Endothelial cell of umbilical vein (primary cell): Measurements from ENCODE around the gene SPEF2. TPM values are rescaled to one million over a fixed set of nuclear protein-coding genes. Genes with fewer than 3 reads are reported as not detected.
"Not testable (repeated sequence)": the region's sequence is repeated elsewhere in the genome, so short reads cannot be mapped to it uniquely, and the experiment has no call there.

ENCODE experiments used
- BruUV-seq: library from RNA; stranded (reverse); fragments of 400-500 nt; replicated peaks from 2 replicates; lab custom pipeline; 2021; lab: Mats Ljungman, UMichigan
- CTCF ChIA-PET: fragments of 300-600, 350-600 bp; sonication (Branson Sonifier 250); formaldehyde crosslinking; loops from one replicate; lab custom pipeline; 2021; ENCODE audit warnings: antibody characterized with exemption, inconsistent platforms; lab: Charles Lee
- POLR2A ChIA-PET: fragments of 300-600, 350-600 bp; sonication (Branson Sonifier 250); formaldehyde crosslinking; loops from one replicate; lab custom pipeline; 2021; ENCODE audit warnings: antibody characterized with exemption, inconsistent platforms; lab: Charles Lee
- DNase-seq: peaks from one replicate; pipeline ENCODE4 v3.0.0-alpha.2; 2011; ENCODE audit warnings: low read depth, low spot score
- FAIRE-seq: peaks from 2 replicates; lab custom pipeline; 2011; peaks lifted over from hg19 to GRCh38; lab: Jason Lieb, UNC
- H2AFZ ChIP-seq: 2 replicates; pipeline ENCODE4 v1.6.0; 2012; ENCODE audit warnings: low read depth, low read length, control low read depth, inconsistent platforms
- H3K27ac ChIP-seq: 2 replicates; pipeline ENCODE4 v1.5.1; 2011; ENCODE audit warnings: low read depth, mild to moderate bottlenecking, control low read depth, low read length, moderate library complexity; ENCODE audit not compliant: insufficient read depth
- H3K27me3 ChIP-seq, 2 experiments: 2 replicates each; pipeline versions ENCODE4 v1.6.0 to v1.6.1; 2011; ENCODE audit warnings: low read length in 2 of 2, mixed read lengths in 1 of 2; ENCODE audit not compliant: control insufficient read depth in 2 of 2, insufficient read depth in 2 of 2
- H3K36me3 ChIP-seq, 2 experiments: 2 replicates in 1 of 2; 3 replicates in 1 of 2; pipeline ENCODE4 v1.5.1; 2011; ENCODE audit warnings: low read length in 2 of 2, mild to moderate bottlenecking in 1 of 2, moderate library complexity in 1 of 2; ENCODE audit not compliant: control insufficient read depth in 2 of 2, insufficient read depth in 2 of 2; ENCODE audit errors: extremely low read depth in 1 of 2
- H3K4me1 ChIP-seq: 3 replicates; pipeline ENCODE4 v1.5.1; 2011; ENCODE audit warnings: mild to moderate bottlenecking, low read length; ENCODE audit not compliant: control insufficient read depth, insufficient read depth; ENCODE audit errors: extremely low read depth
- H3K4me2 ChIP-seq: 2 replicates; pipeline ENCODE4 v1.6.1; 2011; ENCODE audit warnings: low read length, control low read depth, mixed read lengths; ENCODE audit not compliant: insufficient read depth
- H3K4me3 ChIP-seq, 3 experiments: fragments of 200-600 bp in 1 of 3; sonication (generic), shearing (Covaris generic) in 1 of 3; replicated peaks in 1 of 3; 2 replicates each; pipeline ENCODE4 v1.5.1; 2011 to 2016; ENCODE audit warnings: control low read depth in 3 of 3, low read length in 3 of 3, mild to moderate bottlenecking in 2 of 3, inconsistent platforms in 1 of 3, low read depth in 1 of 3, moderate library complexity in 1 of 3; ENCODE audit not compliant: insufficient read depth in 1 of 3
- H3K79me2 ChIP-seq: 2 replicates; pipeline ENCODE4 v1.6.0; 2012; ENCODE audit warnings: low read length, inconsistent platforms; ENCODE audit not compliant: control insufficient read depth, insufficient read depth
- H3K9ac ChIP-seq: replicated peaks from 2 replicates; pipeline ENCODE3; 2011; ENCODE audit warnings: low read length, control low read depth; ENCODE audit not compliant: insufficient read depth; ENCODE audit errors: extremely low read depth
- H3K9me1 ChIP-seq: replicated peaks from 3 replicates; pipeline ENCODE4 v1.6.0; 2011; ENCODE audit warnings: mild to moderate bottlenecking, low read length; ENCODE audit not compliant: control insufficient read depth, insufficient read depth; ENCODE audit errors: extremely low read depth
- H3K9me3 ChIP-seq: replicated peaks from 2 replicates; pipeline ENCODE4 v1.5.1; 2012; ENCODE audit warnings: low read length, inconsistent platforms; ENCODE audit not compliant: control insufficient read depth, insufficient read depth
- H4K20me1 ChIP-seq: replicated peaks from 2 replicates; pipeline ENCODE3; 2011; ENCODE audit warnings: mild to moderate bottlenecking, low read length; ENCODE audit not compliant: control insufficient read depth, insufficient read depth; ENCODE audit errors: extremely low read depth
- FOS ChIP-seq: IDR thresholded peaks from 2 replicates; pipeline ENCODE4 v1.6.1; 2011; ENCODE audit warnings: mild to moderate bottlenecking, low read length, moderate library complexity, borderline replicate concordance; ENCODE audit not compliant: insufficient read depth
- GATA2 ChIP-seq: IDR thresholded peaks from 2 replicates; pipeline ENCODE4 v1.7.0; 2011; ENCODE audit warnings: low read depth, mild to moderate bottlenecking, moderate library complexity, mixed read lengths, low read length; ENCODE audit not compliant: insufficient read length, insufficient read depth
- POLR2AphosphoS5 ChIP-seq: IDR thresholded peaks from 2 replicates; pipeline ENCODE4 v1.6.1; 2012; ENCODE audit warnings: low read depth, mild to moderate bottlenecking, control low read depth, low read length, moderate library complexity; ENCODE audit not compliant: insufficient read depth
- dilution Hi-C: fragments of 300-500 bp; cut with MboI; formaldehyde crosslinking; loops from one replicate; pipeline ENCODE4 v1.15.0; 2019; ENCODE audit warnings: low sequenced_read_pairs; ENCODE audit not compliant: extremely low pct_ligation_motif_present
- intact Hi-C: fragments of 100-400 bp; cut with micrococcal nuclease; formaldehyde crosslinking; loops from one replicate; pipeline ENCODE4 v1.10.0; 2022
- polyA plus RNA-seq, 4 experiments: library from polyadenylated mRNA; depleted of rRNA in 3 of 4; stranded (reverse) in 3 of 4; unstranded in 1 of 4; fragments of >200 nt; gene quantifications; 2 replicates each; pipeline versions ENCODE4 v1.2.1 to v1.2.3, GENCODE V29; 2011 to 2012; ENCODE audit warnings: missing spikeins in 1 of 4
- total RNA-seq: library from RNA; stranded (reverse); gene quantifications from 2 replicates; pipeline ENCODE4 v1.2.3, GENCODE V29; 2021
- TF ChIP-seq, protein P1 (sequence below): IDR thresholded peaks from 2 replicates; pipeline ENCODE4 v1.6.1; 2011; ENCODE audit not compliant: insufficient read depth, insufficient read length

SPEF2 gene
- total and polyA plus RNA-seq, 2 donors (not counting 3 experiments of a cell fraction or from before 2014, with no cell fraction given), result 0.28 to 0.73 TPM

DNA sequence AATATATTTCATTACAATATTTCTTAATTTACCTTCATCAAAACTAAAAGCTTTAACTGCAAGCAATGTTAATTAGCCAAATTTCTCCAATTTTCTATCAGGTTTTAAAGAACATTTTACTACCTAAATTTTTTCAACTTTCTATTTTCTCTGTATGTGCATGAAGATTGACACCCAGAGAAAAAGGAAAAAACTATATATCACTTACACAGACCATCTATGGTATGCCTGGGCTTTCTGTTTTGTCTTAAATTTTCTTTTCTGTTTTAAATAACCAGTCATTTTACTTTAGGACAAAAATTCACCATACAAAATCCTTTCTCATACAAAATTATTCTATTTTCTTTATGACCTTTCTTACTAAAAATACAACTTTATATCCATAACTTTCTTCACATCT, 225.2 kb downstream of the SPEF2 start:
- no peak for FAIRE-seq
- Histone ChIP-seq H3K4me3 (no peak overlapping the region), H4K20me1 (no peaks in the 10 kb centered on the region), H2AFZ (no peak overlapping the region), H3K27ac (no peak overlapping the region), H3K9ac (no peak overlapping the region), H3K27me3 (no peaks in the 10 kb centered on the region), H3K4me2 (no peak overlapping the region), H3K79me2 (no peaks in the 10 kb centered on the region), H3K36me3 (no peaks in the 10 kb centered on the region), H3K9me1 (no peaks in the 10 kb centered on the region), H3K9me3 (peaks cover 2% of the 10 kb centered on the region), H3K4me1 (no peaks in the 10 kb centered on the region)
- CTCF ChIA-PET, result no interaction called here
- TF ChIP-seq FOS (no peak), POLR2AphosphoS5 (no peak), GATA2 (no peak)
- TF ChIP-seq, protein P1, sequence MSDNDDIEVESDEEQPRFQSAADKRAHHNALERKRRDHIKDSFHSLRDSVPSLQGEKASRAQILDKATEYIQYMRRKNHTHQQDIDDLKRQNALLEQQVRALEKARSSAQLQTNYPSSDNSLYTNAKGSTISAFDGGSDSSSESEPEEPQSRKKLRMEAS, result no peak
- intact Hi-C loops (no loop called here), dilution Hi-C loops (no loop called here)
- DNase-seq, result no peak
- BruUV-seq, result no TSS peak
- POLR2A ChIA-PET, result no interaction called here

DNA sequence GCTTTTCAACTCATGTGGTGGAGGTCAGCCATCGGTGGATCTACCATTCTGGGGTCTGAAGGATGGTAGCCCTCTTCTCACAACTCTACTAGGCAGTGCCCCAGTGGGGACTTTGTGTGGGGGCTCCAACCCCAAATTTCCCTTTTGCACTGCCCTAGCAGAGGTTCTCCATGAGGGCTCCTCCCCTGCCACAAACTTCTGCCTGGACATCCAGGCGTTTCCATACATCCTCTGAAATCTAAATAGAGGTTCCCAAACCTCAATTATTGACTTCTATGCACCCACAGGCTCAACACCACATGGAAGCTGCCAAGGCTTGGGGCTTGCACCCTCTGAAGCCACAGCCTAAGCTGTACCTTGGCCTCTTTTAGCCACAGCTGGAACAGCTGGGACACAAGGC, 227.8 kb downstream of the SPEF2 start:
- not testable (repeated sequence) for H3K27me3 ChIP-seq

More for the DNA sequence above, 227.8 kb downstream of the SPEF2 start:
- H3K4me2 ChIP-seq, dilution Hi-C loops, H3K79me2 ChIP-seq, H3K4me1 ChIP-seq, H3K4me3 ChIP-seq, BruUV-seq, H3K27ac ChIP-seq, H3K36me3 ChIP-seq, H3K9me1 ChIP-seq, CTCF ChIA-PET, H3K9ac ChIP-seq, H3K9me3 ChIP-seq, intact Hi-C loops, FAIRE-seq, H2AFZ ChIP-seq, DNase-seq, H4K20me1 ChIP-seq, POLR2A ChIA-PET: not testable (repeated sequence)
